Measurements from ENCODE around the gene LRRN4.
"Not testable (repeated sequence)": the region's sequence is repeated elsewhere in the genome, so short reads cannot be mapped to it uniquely, and the experiment has no call there.

Gene LRRN4

DNA sequence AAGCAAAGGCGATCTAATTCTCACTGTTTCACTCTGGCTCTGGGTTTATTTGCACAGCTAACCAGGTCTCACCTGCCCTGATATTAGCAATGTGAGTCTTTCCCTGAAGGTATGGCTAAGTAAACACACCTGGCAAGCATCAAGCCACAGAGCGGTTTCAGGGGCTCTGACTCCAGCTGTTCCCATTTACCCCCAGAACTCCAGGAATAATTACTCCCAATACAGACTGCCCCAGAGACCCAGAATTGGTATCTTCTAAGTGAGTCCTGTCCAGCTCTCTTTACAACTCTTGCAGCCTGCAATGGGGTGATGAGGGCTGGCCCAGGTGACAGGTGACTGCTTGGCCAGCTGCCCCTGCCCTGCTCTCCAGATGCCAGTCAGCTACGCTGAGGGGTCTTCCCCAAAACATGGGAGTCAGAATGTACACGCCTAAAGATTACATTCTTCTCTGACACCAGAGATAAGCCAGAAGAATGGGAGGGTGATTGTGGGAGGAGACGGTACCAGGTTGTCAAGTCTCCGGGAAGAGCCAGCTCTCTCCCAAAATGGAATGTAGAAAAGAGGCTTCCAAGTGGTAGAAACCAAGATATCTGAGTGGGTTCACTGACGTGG is 4.9 kb upstream of the LRRN4 start:
- no peak for DNase-seq

DNA sequence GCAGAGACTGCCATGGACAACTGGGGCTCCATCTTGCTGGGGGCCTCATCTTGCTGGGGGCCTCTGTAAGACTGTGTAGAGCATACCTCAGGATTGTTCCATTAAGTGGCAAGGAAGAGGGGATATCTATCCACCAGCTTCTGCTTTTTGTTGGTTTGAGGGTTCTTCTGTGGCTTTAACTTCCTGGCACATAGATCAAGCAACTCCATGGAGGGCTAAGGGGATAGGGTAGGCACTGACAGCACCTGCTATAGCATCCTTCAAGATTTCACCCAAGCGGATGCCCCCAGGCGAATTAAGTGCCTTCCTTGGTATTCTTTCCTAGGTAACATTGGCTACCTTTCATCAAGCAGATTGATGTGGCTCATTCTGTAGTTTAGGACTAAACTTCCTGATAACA is 3.8 kb upstream of the LRRN4 start:
- DNase-seq = no peak

- no peak for DNase-seq
Measured at GRCh38 chr20:6057139-6057538, 3.3 kb upstream of the LRRN4 start.

GRCh38 chr20:6055981-6056569 is 2.2 kb upstream of the LRRN4 start:
- no peak for DNase-seq

DNA sequence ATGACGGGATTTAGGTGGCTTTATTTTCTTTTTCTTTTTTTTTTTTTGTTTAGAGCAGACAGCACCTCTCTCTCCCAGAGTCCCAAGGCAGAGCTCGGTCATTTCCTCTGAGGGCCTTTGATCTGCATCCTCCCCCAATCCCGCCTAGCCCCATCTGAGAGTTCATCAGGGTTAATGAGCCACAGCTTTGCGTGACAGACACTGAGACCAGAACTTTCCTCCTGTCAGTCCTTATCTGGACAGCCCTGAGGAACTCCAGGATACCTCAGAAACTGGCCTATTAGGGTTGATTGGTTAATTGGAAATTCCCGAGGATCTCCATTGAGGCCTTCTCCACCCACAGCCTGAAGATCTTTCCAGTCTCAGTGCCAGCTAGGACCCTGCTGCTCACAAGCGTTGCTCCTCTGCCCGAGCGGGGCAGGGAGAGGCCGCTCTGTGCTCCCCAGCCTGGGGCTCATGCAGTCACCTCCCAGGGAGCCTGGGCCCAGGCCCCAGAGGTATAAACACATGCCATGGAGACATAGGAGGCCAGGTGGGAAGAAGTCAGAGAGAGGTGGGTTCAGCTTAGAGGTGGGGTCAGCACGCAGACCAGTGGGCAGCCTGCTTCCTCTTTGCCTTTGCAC is 1.4 kb upstream of the LRRN4 start:
- DNase-seq = no peak

DNA sequence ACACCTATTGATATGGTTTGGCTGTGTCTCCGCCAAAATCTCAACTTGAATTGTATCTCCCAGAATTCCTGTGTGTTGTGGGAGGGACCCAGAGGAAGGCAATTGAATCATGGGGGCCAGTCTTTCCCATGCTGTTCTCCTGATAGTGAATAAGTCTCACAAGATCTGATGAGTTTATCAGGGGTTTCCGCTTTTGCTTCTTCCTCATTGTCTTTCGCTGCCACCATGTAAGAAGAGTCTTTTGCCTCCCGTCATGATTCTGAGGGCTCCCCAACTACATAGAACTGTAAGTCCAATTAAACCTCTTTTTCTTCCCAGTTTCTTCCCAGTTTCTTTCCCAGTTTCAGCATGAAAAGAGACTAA is 810 bp upstream of the LRRN4 start:
- DNase-seq = not testable (repeated sequence)

GRCh38 chr20:6053064-6053775 is 640 bp downstream of the LRRN4 start:
- DNase-seq = no peak

- DNase-seq = no peak
Measured at GRCh38 chr20:6051505-6051904, 2.4 kb downstream of the LRRN4 start.

- DNase-seq = no peak
Measured at GRCh38 chr20:6048391-6048790, 5.5 kb downstream of the LRRN4 start.

DNA sequence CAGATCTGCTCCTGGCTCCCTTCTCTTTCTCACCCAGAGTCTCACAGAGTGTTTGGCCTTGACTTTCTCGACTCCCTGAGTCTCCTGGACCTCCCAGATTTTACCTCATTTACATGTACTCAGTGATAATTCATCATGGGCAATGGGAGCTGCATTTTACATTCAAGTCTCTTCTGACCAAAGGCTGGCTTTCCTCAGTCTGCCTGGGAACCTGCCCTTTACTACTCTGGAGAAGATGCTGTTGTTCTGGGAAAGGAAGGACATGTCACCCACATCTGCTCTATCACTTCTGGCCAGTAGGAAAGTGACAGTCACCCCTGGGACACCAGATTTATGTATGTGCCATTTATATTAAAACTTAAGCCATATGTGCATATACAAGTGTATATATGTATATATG is 7.4 kb downstream of the LRRN4 start:
- no peak for DNase-seq

DNA sequence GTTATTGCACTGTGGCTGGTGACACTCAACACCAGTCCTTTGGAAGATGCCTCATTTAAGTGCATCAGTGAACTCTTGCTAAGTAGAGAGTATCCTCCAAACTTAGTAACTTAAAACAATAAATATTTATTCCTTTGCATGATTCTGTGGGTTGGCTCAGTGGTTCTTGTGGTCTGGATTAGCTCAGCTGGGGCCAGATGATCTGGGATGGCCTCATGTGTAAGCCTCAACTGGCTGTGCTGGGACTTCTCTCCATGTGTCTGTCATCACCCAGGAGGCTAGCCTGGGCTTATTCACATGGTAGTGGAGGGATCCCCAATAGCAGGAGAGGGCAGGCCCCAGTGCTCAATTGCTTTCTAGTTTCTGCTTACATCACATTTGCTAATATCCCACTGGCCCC is 8.3 kb downstream of the LRRN4 start:
- no peak for DNase-seq

DNA sequence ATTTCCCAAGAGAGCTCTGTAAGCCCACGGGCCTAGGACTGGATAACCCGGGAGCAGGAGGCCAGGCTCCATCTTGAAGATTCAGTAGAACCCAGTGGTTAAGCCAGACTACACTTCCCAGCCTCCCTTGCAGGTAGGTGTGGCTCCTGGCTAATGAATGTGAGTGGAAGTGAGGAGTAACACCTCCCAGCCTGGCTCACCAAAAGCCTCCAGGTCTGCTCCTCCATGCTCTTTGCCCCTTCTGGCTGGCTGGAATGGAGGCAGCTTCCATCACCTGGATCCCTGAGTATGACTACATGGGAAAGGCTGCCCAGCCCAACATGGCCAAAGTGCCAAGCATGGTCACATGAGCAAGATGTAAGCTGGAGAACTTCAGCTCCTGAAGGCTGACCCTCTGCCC is 9.7 kb downstream of the LRRN4 start:
- no peak for DNase-seq

DNA sequence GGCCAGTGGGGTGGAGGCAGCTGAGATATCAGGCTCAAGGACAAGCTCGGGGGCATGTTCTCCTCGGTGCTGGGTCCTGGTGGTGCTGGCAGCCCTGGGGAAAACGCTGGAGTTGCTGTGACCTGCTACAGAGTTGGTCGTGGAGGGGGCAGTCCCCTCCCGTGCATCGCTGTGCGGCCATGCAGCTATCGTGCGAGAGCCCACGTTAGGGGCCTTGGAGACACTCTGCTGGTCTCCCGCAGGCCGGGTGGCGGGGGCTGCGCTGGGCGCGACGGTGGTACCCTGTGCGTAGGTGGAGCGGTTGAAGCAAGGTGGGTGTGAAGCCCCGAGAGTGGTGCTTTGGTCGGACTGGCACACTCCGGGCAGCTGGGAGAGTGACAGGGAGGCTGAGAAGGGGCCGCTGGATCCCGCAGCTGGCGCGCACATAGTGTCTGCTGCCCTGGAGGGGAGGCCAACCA is 12.0 kb downstream of the LRRN4 start:
- no peak for DNase-seq

GRCh38 chr20:6040958-6041807 is 12.7 kb downstream of the LRRN4 start:
- DNase-seq = no peak

DNA sequence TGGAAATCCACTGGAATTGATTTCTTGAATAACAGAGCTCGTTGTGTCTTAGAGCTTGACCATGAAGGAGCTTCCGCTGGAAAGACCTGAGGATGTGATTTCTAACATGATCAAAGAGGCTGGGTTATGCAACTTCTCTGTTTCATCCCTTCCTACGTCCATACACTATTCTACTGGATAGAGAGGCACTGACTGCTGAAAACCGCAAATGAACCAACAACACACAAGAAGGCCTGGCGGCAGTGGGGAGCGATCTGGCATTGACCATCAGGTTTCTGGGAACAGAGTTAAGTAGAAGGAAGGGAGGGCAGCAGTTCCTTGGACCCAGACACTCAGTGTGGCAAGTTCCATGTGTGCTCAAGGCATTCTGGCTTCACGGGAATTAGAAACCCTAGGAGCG is 13.3 kb downstream of the LRRN4 start:
- no peak for DNase-seq

GRCh38 chr20:6039766-6040165 is 14.1 kb downstream of the LRRN4 start:
- DNase-seq = no peak

GRCh38 chr20:6038256-6038655 is 15.6 kb downstream of the LRRN4 start:
- DNase-seq = no peak

- no peak for DNase-seq
Measured at GRCh38 chr20:6037082-6037481, 16.8 kb downstream of the LRRN4 start.

- DNase-seq = no peak
Measured at GRCh38 chr20:6036213-6036612, 17.6 kb downstream of the LRRN4 start.

- no peak for DNase-seq
Measured at GRCh38 chr20:6034134-6034969, 19.5 kb downstream of the LRRN4 start.

DNA sequence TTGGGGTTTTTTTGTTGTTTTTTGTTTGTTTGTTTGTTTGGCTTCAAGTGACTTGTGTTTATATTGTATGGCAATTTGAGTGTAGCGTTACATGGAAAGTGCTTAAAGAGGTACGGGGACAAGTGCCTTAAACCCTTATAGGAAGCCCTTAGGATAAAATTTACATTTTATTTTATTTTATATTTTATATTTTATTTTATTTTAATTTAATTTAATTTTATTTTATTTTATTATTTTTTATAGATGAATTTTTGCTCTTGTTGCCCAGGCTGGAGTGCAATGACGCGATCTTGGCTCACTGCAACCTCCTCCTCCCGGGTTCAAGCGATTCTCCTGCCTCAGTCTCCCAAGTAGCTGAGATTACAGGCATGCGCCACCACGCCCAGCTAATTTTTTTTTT is 21.0 kb downstream of the LRRN4 start:
- not testable (repeated sequence) for DNase-seq

GRCh38 chr20:6030453-6031080 is 23.3 kb downstream of the LRRN4 start:
- no peak for DNase-seq

All from activated effector memory CD4-positive, alpha-beta T cell treated with Interleukin-2 at 50 U/mL for 16 hours (primary cell).